Measurements from ENCODE around the gene ANKRD65. TPM values are rescaled to one million over a fixed set of nuclear protein-coding genes. Genes with fewer than 3 reads are reported as not detected.

The ANKRD65 gene
- total RNA-seq, 1 donor from 2014 or later, result 0.64 TPM

DNA sequence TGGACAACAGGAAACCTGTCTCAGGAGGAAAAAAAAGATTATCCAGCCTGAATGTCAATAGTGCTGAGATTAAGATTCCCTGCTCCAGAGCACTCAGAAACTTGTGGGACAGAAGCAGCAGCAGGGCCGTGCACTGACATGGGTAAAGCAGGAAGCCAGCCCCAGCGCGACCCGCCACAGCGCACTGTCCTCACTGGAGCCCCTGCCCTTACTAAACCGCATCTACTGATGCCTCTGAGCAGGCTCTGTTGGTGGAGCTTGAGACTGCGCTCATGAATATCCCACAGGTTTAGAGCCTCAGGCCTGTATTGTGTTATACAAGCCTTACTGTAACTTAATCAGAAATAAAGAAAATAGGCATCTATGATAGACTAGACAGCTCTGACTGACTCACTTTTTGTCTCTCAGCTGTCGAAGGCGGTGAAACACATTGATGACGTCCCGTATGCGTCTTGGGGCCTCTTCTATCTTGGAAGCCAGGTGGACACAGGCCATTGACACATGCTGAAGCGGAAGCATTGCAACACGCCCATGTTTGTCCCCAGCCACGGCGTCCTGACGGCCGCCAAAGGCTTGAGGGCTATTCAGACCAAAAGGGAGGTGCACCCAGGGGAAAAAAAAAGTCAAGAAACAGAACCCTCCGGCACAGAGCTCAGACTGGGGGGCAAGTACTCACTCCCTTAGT is 23.1 kb downstream of the ANKRD65 start:
- Mint-ChIP-seq H3K9me3 (ENCODE audit: unreplicated experiment) (no peaks in the 10 kb centered on the region), H3K27me3 (ENCODE audit: low read depth, unreplicated experiment) (no peaks in the 10 kb centered on the region), H3K4me3 (ENCODE audit: unreplicated experiment) (peak overlapping the region; percentile 99), H3K36me3 (ENCODE audit: low read depth, unreplicated experiment) (peaks cover 24% of the 10 kb centered on the region), H3K4me1 (ENCODE audit: low read depth, unreplicated experiment) (peaks cover 36% of the 10 kb centered on the region), H3K27ac (ENCODE audit: unreplicated experiment) (peak overlapping the region; percentile 96)
- Histone ChIP-seq H3K36me3 (ENCODE audit: insufficient read depth, low read length) (peaks cover 36% of the 10 kb centered on the region), H2AFZ (ENCODE audit: low read depth, low read length) (no peak overlapping the region), H3K4me3 (ENCODE audit: insufficient read depth, low read depth, low read length) (peak overlapping the region; percentile 90), H3K9me3 (ENCODE audit: insufficient read depth, low read depth, low read length) (no peaks in the 10 kb centered on the region), H3K79me2 (ENCODE audit: insufficient read depth, low read length) (peaks cover 91% of the 10 kb centered on the region), H3K9ac (ENCODE audit: low read length) (peak overlapping the region; percentile 95), H4K20me1 (ENCODE audit: insufficient read depth, low read length) (peaks cover 64% of the 10 kb centered on the region), H3K4me2 (ENCODE audit: low read length) (peak overlapping the region; percentile 99), H3K27ac (ENCODE audit: low read depth, low read length) (peak overlapping the region; percentile 78), H3K27me3 (ENCODE audit: insufficient read depth, low read length) (no peaks in the 10 kb centered on the region), H3K4me1 (ENCODE audit: insufficient read depth, low read length) (peaks cover 32% of the 10 kb centered on the region)
- DNase-seq (ENCODE audit: low read depth) (peak; percentile 28), FAIRE-seq (no peak)
- no peak for TF ChIP-seq EZH2 (IDR thresholded peaks at IDR 0.05; ENCODE audit: insufficient read depth, low read length)
- TF ChIP-seq, protein P1, sequence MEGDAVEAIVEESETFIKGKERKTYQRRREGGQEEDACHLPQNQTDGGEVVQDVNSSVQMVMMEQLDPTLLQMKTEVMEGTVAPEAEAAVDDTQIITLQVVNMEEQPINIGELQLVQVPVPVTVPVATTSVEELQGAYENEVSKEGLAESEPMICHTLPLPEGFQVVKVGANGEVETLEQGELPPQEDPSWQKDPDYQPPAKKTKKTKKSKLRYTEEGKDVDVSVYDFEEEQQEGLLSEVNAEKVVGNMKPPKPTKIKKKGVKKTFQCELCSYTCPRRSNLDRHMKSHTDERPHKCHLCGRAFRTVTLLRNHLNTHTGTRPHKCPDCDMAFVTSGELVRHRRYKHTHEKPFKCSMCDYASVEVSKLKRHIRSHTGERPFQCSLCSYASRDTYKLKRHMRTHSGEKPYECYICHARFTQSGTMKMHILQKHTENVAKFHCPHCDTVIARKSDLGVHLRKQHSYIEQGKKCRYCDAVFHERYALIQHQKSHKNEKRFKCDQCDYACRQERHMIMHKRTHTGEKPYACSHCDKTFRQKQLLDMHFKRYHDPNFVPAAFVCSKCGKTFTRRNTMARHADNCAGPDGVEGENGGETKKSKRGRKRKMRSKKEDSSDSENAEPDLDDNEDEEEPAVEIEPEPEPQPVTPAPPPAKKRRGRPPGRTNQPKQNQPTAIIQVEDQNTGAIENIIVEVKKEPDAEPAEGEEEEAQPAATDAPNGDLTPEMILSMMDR (IDR thresholded peaks at IDR 0.05; ENCODE audit: insufficient read depth, low read depth, low read length), result no peak

DNA sequence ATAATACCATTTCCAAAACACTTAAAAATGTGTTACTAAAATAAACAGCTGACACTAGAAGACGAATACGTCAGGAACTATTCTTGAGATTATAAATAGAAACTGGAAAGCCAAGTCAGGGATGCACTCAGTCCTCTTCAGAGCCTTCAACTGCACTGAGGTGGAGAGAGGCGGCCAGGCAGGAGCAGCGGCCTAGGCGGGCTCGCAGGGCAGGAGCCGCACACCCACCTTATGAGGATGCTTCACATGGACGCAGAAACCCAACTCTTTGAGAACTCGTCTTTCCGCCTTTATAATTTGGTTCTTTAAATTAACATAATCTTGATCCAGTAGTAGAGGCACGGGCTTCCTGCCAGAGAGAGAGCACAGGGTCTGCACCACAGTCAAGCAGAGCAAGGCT is 25.9 kb downstream of the ANKRD65 start:
- H3K27me3 Mint-ChIP-seq (ENCODE audit: low read depth, unreplicated experiment), result no peaks in the 10 kb centered on the region

More for the DNA sequence above, 25.9 kb downstream of the ANKRD65 start:
- no peaks in the 10 kb centered on the region for H3K27me3 ChIP-seq (ENCODE audit: insufficient read depth, low read length)
- peaks cover 14% of the 10 kb centered on the region for H3K4me1 Mint-ChIP-seq (ENCODE audit: low read depth, unreplicated experiment)
- DNase-seq (ENCODE audit: low read depth) (no peak), FAIRE-seq (no peak)
- H3K4me2 ChIP-seq (ENCODE audit: low read length), result no peak overlapping the region
- H3K36me3 ChIP-seq (ENCODE audit: insufficient read depth, low read length), result peaks cover 55% of the 10 kb centered on the region
- H3K4me1 ChIP-seq (ENCODE audit: insufficient read depth, low read length), result peaks cover 17% of the 10 kb centered on the region
- no peak overlapping the region for H3K9ac ChIP-seq (ENCODE audit: low read length)
- H3K27ac Mint-ChIP-seq (ENCODE audit: unreplicated experiment), result peak overlapping the region; percentile 75
- no peaks in the 10 kb centered on the region for H3K9me3 Mint-ChIP-seq (ENCODE audit: unreplicated experiment)
- H3K4me3 ChIP-seq (ENCODE audit: insufficient read depth, low read depth, low read length), result no peak overlapping the region
- H3K9me3 ChIP-seq (ENCODE audit: insufficient read depth, low read depth, low read length), result no peaks in the 10 kb centered on the region
- TF ChIP-seq EZH2 (IDR thresholded peaks at IDR 0.05; ENCODE audit: insufficient read depth, low read length), result no peak
- TF ChIP-seq, protein P1 (IDR thresholded peaks at IDR 0.05; ENCODE audit: insufficient read depth, low read depth, low read length), result no peak
- peaks cover 20% of the 10 kb centered on the region for H3K36me3 Mint-ChIP-seq (ENCODE audit: low read depth, unreplicated experiment)
- H3K4me3 Mint-ChIP-seq (ENCODE audit: unreplicated experiment), result peak overlapping the region; percentile 30
- H3K27ac ChIP-seq (ENCODE audit: low read depth, low read length), result no peak overlapping the region
- no peak overlapping the region for H2AFZ ChIP-seq (ENCODE audit: low read depth, low read length)
- peaks cover 90% of the 10 kb centered on the region for H3K79me2 ChIP-seq (ENCODE audit: insufficient read depth, low read length)
- H4K20me1 ChIP-seq (ENCODE audit: insufficient read depth, low read length), result peaks cover 67% of the 10 kb centered on the region

Measured in astrocyte (in vitro differentiated cells and primary cell).